Keratinocyte (primary cell): ENCODE data around the gene DIP2B. TPM values are rescaled to one million over a fixed set of nuclear protein-coding genes. Genes with fewer than 3 reads are reported as not detected.

Experiments
- DNase-seq: peaks from one replicate; pipeline ENCODE4 v3.0.0-alpha.2; 2011; ENCODE audit warnings: low read depth, missing footprints, low spot score
- FAIRE-seq: peaks from 2 replicates; lab custom pipeline; 2011; peaks lifted over from hg19 to GRCh38; lab: Jason Lieb, UNC
- H2AFZ ChIP-seq: 2 replicates; pipeline ENCODE4 v1.6.0; 2012; ENCODE audit warnings: low read length, control low read depth, inconsistent platforms; ENCODE audit not compliant: control insufficient read depth
- H3K27ac ChIP-seq: 2 replicates; pipeline ENCODE4 v1.5.1; 2011; ENCODE audit warnings: low read length; ENCODE audit not compliant: control insufficient read depth, insufficient read depth
- H3K27me3 ChIP-seq: 3 replicates; pipeline ENCODE4 v1.6.0; 2011; ENCODE audit warnings: low read length; ENCODE audit not compliant: control insufficient read depth, insufficient read depth; ENCODE audit errors: extremely low read depth
- H3K36me3 ChIP-seq, 2 experiments: 2 replicates in 1 of 2; 3 replicates in 1 of 2; pipeline ENCODE4 v1.5.1; 2011; ENCODE audit warnings: low read length in 2 of 2, mild to moderate bottlenecking in 1 of 2; ENCODE audit not compliant: control insufficient read depth in 2 of 2, insufficient read depth in 2 of 2; ENCODE audit errors: extremely low read depth in 1 of 2
- H3K4me1 ChIP-seq: 3 replicates; pipeline ENCODE4 v1.5.1; 2011; ENCODE audit warnings: low read length; ENCODE audit not compliant: control insufficient read depth, insufficient read depth; ENCODE audit errors: extremely low read depth
- H3K4me2 ChIP-seq: 3 replicates; pipeline ENCODE4 v1.6.0; 2011; ENCODE audit warnings: low read depth, low read length; ENCODE audit not compliant: control insufficient read depth, insufficient read depth; ENCODE audit errors: extremely low read depth
- H3K4me3 ChIP-seq, 3 experiments: fragments of 200-600 bp in 1 of 3; sonication (generic) in 1 of 3; 2 replicates in 2 of 3; 3 replicates in 1 of 3; pipeline ENCODE4 v1.5.1; 2011 to 2016; ENCODE audit warnings: low read length in 3 of 3, mild to moderate bottlenecking in 3 of 3, control low read depth in 2 of 3, inconsistent platforms in 1 of 3, low read depth in 1 of 3, mixed read lengths in 1 of 3, mixed run types in 1 of 3, moderate library complexity in 1 of 3; ENCODE audit not compliant: control insufficient read depth in 2 of 3, insufficient read depth in 2 of 3; ENCODE audit errors: extremely low read depth in 1 of 3
- H3K79me2 ChIP-seq: 2 replicates; pipeline ENCODE4 v1.6.0; 2012; ENCODE audit warnings: low read length; ENCODE audit not compliant: control insufficient read depth, insufficient read depth
- H3K9ac ChIP-seq: 3 replicates; pipeline ENCODE4 v1.6.0; 2011; ENCODE audit warnings: low read length; ENCODE audit not compliant: control insufficient read depth, insufficient read depth; ENCODE audit errors: extremely low read depth
- H3K9me1 ChIP-seq: 3 replicates; pipeline ENCODE4 v1.6.0; 2011; ENCODE audit warnings: low read length; ENCODE audit not compliant: control insufficient read depth, insufficient read depth; ENCODE audit errors: extremely low read depth
- H3K9me3 ChIP-seq: 2 replicates; pipeline ENCODE4 v1.5.1; 2012; ENCODE audit warnings: low read depth, low read length; ENCODE audit not compliant: control insufficient read depth
- H4K20me1 ChIP-seq: 3 replicates; pipeline ENCODE4 v1.6.0; 2011; ENCODE audit warnings: low read length; ENCODE audit not compliant: control insufficient read depth, insufficient read depth; ENCODE audit errors: extremely low read depth
- EZH2 ChIP-seq: IDR thresholded peaks from one replicate; pipeline ENCODE4 v1.6.1; 2012; ENCODE audit warnings: inconsistent platforms, mild to moderate bottlenecking, low read length, moderate library complexity
- dilution Hi-C: fragments of 300-500 bp; cut with MboI; formaldehyde crosslinking; loops from one replicate; pipeline ENCODE4 v1.7.0; 2020; ENCODE audit warnings: low sequenced_read_pairs; ENCODE audit not compliant: extremely low pct_ligation_motif_present
- polyA plus RNA-seq, 5 experiments: library from polyadenylated mRNA; depleted of rRNA in 3 of 5; stranded (reverse) in 3 of 5; stranded (forward) in 1 of 5; unstranded in 1 of 5; fragments of >200 nt; gene quantifications; 1 replicate in 1 of 5; 2 replicates in 3 of 5; 3 replicates in 1 of 5; pipeline versions ENCODE4 v1.2.1 to v1.2.3, GENCODE V29; 2011 to 2012; ENCODE audit warnings: missing spikeins in 2 of 5, low read depth in 1 of 5, low replicate concordance in 1 of 5
- TF ChIP-seq, protein P1 (sequence below), 3 experiments: IDR thresholded peaks in 1 of 3; conservative IDR thresholded peaks in 1 of 3; optimal IDR thresholded peaks in 1 of 3; 2 replicates in 2 of 3; 3 replicates in 1 of 3; pipeline versions ENCODE3 to v1.5.1; 2011; ENCODE audit warnings: low read length in 3 of 3, mild to moderate bottlenecking in 3 of 3, moderate library complexity in 2 of 3, control low read depth in 1 of 3, inconsistent platforms in 1 of 3; ENCODE audit not compliant: insufficient read depth in 2 of 3; ENCODE audit errors: extremely low read depth in 1 of 3

Gene DIP2B
- polyA plus RNA-seq, 1 donor (not counting 4 experiments of a cell fraction or from before 2014, with no cell fraction given): 30.2 TPM

DNA sequence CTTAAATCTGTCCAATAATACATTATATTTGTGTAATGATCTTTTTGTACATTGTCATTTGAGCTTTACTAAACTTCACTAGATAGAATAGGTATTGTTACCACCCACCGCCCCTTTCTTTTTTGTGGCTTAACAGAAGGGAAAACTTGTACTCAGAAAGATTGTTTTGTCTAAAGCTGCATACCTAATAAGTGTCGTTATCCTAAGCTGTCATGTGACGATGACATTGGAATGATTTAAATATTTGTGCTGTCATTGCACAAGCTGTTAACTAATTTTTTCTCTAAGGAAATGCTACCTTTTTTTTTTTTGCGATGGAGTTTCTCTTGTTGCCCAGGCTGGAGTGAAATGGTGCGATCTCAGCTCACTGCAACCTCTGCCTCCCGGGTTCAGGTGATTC lies 3.6 kb downstream of the DIP2B start:
- Histone ChIP-seq H3K27me3 (no peaks in the 10 kb centered on the region), H3K36me3 (peaks cover 0 to 2% of the 10 kb centered on the region in 2 experiments), H3K27ac (peak overlapping the region; percentile 94), H3K79me2 (peaks cover 81% of the 10 kb centered on the region), H3K9me3 (no peaks in the 10 kb centered on the region), H3K9ac (peak overlapping the region; percentile 98), H3K4me2 (peak overlapping the region; percentile 97), H3K4me3 (peak overlapping the region in 1 of 3 experiments; percentile 49), H2AFZ (no peak overlapping the region), H3K4me1 (peaks cover 40% of the 10 kb centered on the region), H4K20me1 (no peaks in the 10 kb centered on the region), H3K9me1 (no peaks in the 10 kb centered on the region)
- FAIRE-seq (no peak), DNase-seq (no peak)
- TF ChIP-seq, protein P1, sequence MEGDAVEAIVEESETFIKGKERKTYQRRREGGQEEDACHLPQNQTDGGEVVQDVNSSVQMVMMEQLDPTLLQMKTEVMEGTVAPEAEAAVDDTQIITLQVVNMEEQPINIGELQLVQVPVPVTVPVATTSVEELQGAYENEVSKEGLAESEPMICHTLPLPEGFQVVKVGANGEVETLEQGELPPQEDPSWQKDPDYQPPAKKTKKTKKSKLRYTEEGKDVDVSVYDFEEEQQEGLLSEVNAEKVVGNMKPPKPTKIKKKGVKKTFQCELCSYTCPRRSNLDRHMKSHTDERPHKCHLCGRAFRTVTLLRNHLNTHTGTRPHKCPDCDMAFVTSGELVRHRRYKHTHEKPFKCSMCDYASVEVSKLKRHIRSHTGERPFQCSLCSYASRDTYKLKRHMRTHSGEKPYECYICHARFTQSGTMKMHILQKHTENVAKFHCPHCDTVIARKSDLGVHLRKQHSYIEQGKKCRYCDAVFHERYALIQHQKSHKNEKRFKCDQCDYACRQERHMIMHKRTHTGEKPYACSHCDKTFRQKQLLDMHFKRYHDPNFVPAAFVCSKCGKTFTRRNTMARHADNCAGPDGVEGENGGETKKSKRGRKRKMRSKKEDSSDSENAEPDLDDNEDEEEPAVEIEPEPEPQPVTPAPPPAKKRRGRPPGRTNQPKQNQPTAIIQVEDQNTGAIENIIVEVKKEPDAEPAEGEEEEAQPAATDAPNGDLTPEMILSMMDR (optimal IDR thresholded peaks at IDR 0.05 in 1 of 3, IDR thresholded peaks at IDR 0.05 in 1 of 3, conservative IDR thresholded peaks at IDR 0.05 in 1 of 3; ENCODE audit: extremely low read depth in 1 of 3, insufficient read depth in 2 of 3, low read length in 3 of 3): no peak
- TF ChIP-seq EZH2: no peak
- dilution Hi-C loops: no loop called here

DNA sequence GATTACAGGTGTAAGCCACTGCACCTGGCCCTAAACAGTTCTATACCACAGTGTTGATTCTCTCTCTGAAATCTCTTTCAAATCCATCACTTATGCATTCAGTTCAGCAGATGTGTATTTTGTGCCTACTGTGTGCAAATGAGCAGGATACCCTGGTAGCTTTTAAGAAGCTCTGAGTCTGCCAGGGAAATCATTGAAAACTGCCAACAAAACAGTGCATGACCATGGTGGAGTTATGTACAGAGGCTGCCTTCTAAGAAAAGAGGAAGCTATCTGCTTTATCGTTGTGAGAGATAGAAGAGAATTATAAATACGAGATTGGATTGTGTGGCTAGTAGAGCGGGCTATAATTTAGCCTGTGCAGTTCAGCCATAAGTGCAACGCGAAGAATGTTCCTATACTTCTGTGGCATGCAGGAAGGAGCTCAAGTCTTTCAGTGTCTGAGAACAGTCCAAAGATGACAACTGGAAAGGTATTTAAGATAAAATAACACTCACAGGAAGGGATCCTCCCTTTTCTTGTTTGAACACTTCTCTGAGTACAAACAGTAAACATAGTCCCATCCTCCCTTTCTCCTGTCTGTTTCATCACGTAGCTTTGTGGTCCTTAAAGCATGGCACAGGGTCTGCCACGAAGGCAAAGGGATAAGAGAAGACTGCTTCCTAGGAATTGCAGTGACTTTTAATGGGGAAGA lies 4.3 kb downstream of the DIP2B start:
- DNase-seq: no peak
- peak overlapping the region; percentile 94 for H3K27ac ChIP-seq

More for the DNA sequence above, 4.3 kb downstream of the DIP2B start:
- Histone ChIP-seq H2AFZ (no peak overlapping the region), H3K4me1 (peaks cover 40% of the 10 kb centered on the region), H3K4me3 (peak overlapping the region in 1 of 3 experiments; percentile 12), H3K36me3 (peaks cover 0 to 2% of the 10 kb centered on the region in 2 experiments), H3K27me3 (no peaks in the 10 kb centered on the region), H3K9ac (peak overlapping the region; percentile 98), H3K9me1 (no peaks in the 10 kb centered on the region), H4K20me1 (no peaks in the 10 kb centered on the region), H3K79me2 (peaks cover 88% of the 10 kb centered on the region), H3K4me2 (peak overlapping the region; percentile 97), H3K9me3 (no peaks in the 10 kb centered on the region)
- no peak for TF ChIP-seq EZH2
- TF ChIP-seq, protein P1 (optimal IDR thresholded peaks at IDR 0.05 in 1 of 3, IDR thresholded peaks at IDR 0.05 in 1 of 3, conservative IDR thresholded peaks at IDR 0.05 in 1 of 3; ENCODE audit: extremely low read depth in 1 of 3, insufficient read depth in 2 of 3, low read length in 3 of 3): no peak
- dilution Hi-C loops: no loop called here
- FAIRE-seq: no peak
